HG03565 (cell line): ENCODE results near the gene INSRR.

ENCODE experiments used
- ATAC-seq: cut with Tn5 transposase; IDR thresholded peaks from one replicate; pipeline ENCODE4 v1.9.1; 2021; ENCODE audit warnings: mild to moderate bottlenecking, moderate library complexity; ENCODE audit not compliant: unreplicated experiment

INSRR gene

GRCh38 chr1:156808186-156809030 lies 50.5 kb downstream of the INSRR start:
- ATAC-seq, result no peak

- ATAC-seq, result no peak
Measured at GRCh38 chr1:156807627-156808026, 51.3 kb downstream of the INSRR start.

GRCh38 chr1:156806512-156807440 lies 52.1 kb downstream of the INSRR start:
- ATAC-seq, result no peak

GRCh38 chr1:156805766-156806511 lies 53.0 kb downstream of the INSRR start:
- ATAC-seq, result no peak

GRCh38 chr1:156804572-156805243 lies 54.2 kb downstream of the INSRR start:
- ATAC-seq, result no peak

GRCh38 chr1:156804026-156804425 lies 54.9 kb downstream of the INSRR start:
- ATAC-seq, result no peak

- no peak for ATAC-seq
Measured at GRCh38 chr1:156803086-156803851, 55.6 kb downstream of the INSRR start.

- no peak for ATAC-seq
Measured at GRCh38 chr1:156802421-156802935, 56.4 kb downstream of the INSRR start.

GRCh38 chr1:156801409-156802121 lies 57.4 kb downstream of the INSRR start:
- ATAC-seq, result no peak

- ATAC-seq, result no peak
Measured at GRCh38 chr1:156797212-156797871, 61.6 kb downstream of the INSRR start.

- no peak for ATAC-seq
Measured at GRCh38 chr1:156796340-156797097, 62.4 kb downstream of the INSRR start.

- no peak for ATAC-seq
Measured at GRCh38 chr1:156795787-156796186, 63.1 kb downstream of the INSRR start.

GRCh38 chr1:156795374-156795733 lies 63.6 kb downstream of the INSRR start:
- no peak for ATAC-seq

GRCh38 chr1:156794506-156795373 lies 64.2 kb downstream of the INSRR start:
- ATAC-seq, result no peak
